Ishikawa (cell line): ENCODE data around the gene CDH20.

Experiments
- CEBPB ChIP-seq: IDR thresholded peaks from 2 replicates; pipeline ENCODE4 v1.6.1; 2012
- CREB1 ChIP-seq: IDR thresholded peaks from 2 replicates; pipeline ENCODE4 v1.6.1; 2012; ENCODE audit warnings: low read depth
- EP300 ChIP-seq: IDR thresholded peaks from 2 replicates; pipeline ENCODE4 v1.6.1; 2012; ENCODE audit warnings: borderline replicate concordance
- MAX ChIP-seq: IDR thresholded peaks from 2 replicates; pipeline ENCODE4 v1.6.1; 2012
- RAD21 ChIP-seq: IDR thresholded peaks from 2 replicates; pipeline ENCODE4 v1.6.1; 2012; ENCODE audit warnings: low read depth
- TAF1 ChIP-seq: IDR thresholded peaks from 2 replicates; pipeline ENCODE4 v1.6.1; 2012; ENCODE audit warnings: low read depth, mild to moderate bottlenecking
- ZBTB7A ChIP-seq: IDR thresholded peaks from 2 replicates; pipeline ENCODE4 v1.6.1; 2012; ENCODE audit warnings: low read depth

GRCh38 chr18:61400716-61401115 is 67.5 kb downstream of the CDH20 start:
- no peak for TF ChIP-seq RAD21
- no peak for TF ChIP-seq MAX
- no peak for TF ChIP-seq EP300
- TF ChIP-seq TAF1: no peak
- TF ChIP-seq CEBPB: no peak
- no peak for TF ChIP-seq CREB1
- TF ChIP-seq ZBTB7A: no peak
